Peyer's patch (tissue), 4 donors: ENCODE data around the gene C20orf96. TPM values are rescaled to one million over a fixed set of nuclear protein-coding genes. Genes with fewer than 3 reads are reported as not detected.
"Not testable (repeated sequence)": the region's sequence is repeated elsewhere in the genome, so short reads cannot be mapped to it uniquely, and the experiment has no call there.

ENCODE experiments used
- DNase-seq, 3 donors: peaks; one replicate each; pipeline ENCODE4 v3.0.0-alpha.2; 2017 to 2019
- H3K27ac ChIP-seq, 4 donors: fragments of 200-600 bp; sonication (generic); one replicate each; pipeline ENCODE4 v1.5.1; 2016 to 2019
- H3K27me3 ChIP-seq, 2 donors: fragments of 200-600 bp; sonication (generic); one replicate each; pipeline ENCODE4 v1.5.1; 2019
- H3K36me3 ChIP-seq, 3 donors: fragments of 200-600 bp; sonication (generic); one replicate each; pipeline ENCODE4 v1.5.1; 2016 to 2019
- H3K4me1 ChIP-seq, 4 donors: fragments of 200-600 bp; sonication (generic); one replicate each; pipeline ENCODE4 v1.5.1; 2016 to 2019
- H3K4me3 ChIP-seq, 4 donors: fragments of 200-600 bp; sonication (generic); 1 replicate in 3 of 4; 2 replicates in 1 of 4; pipeline ENCODE4 v1.5.1; 2016 to 2019; ENCODE audit warnings: mild to moderate bottlenecking in 1 of 4
- H3K9me3 ChIP-seq, 4 donors: fragments of 200-600 bp; sonication (generic); one replicate each; pipeline ENCODE4 v1.5.1; 2016 to 2019; ENCODE audit warnings: mild to moderate bottlenecking in 1 of 4
- CTCF ChIP-seq, 6 experiments: fragments of 450-650 bp in 4 of 6; fragments of 200-600 bp in 2 of 6; sonication (generic) in 1 of 6; IDR thresholded peaks; one replicate each; pipeline ENCODE4 v1.5.1; 2017 to 2019; ENCODE audit warnings: antibody characterized with exemption in 6 of 6, mild to moderate bottlenecking in 3 of 6, moderate library complexity in 1 of 6
- POLR2A ChIP-seq, 2 donors: fragments of 450-650 bp; IDR thresholded peaks; one replicate each; pipeline ENCODE4 v1.5.1; 2017; ENCODE audit warnings: antibody characterized with exemption in 2 of 2, mild to moderate bottlenecking in 2 of 2, moderate library complexity in 2 of 2
- total RNA-seq, 4 donors: library from RNA; depleted of rRNA; stranded (reverse); fragments of >200 nt; gene quantifications; one replicate each; pipeline ENCODE4 v1.1.0, GENCODE V29; 2016

Gene C20orf96
- total RNA-seq, 4 donors from 2014 or later = 6.3 to 41.3 (median 10.5) TPM

GRCh38 chr20:237489-237888 is 53.1 kb downstream of the C20orf96 start:
- H3K27me3 ChIP-seq = no peaks in the 10 kb centered on the region
- H3K27ac ChIP-seq = peak overlapping the region in 2 of 4 donors; percentile 33 to 43
- no peak for TF ChIP-seq POLR2A (IDR thresholded peaks at IDR 0.05)
- TF ChIP-seq CTCF (IDR thresholded peaks at IDR 0.05) = no peak
- peak in 1 of 3 donors; percentile 41 for DNase-seq
- H3K4me1 ChIP-seq = peaks cover 0 to 4% (median 0%) of the 10 kb centered on the region in 4 donors
- H3K9me3 ChIP-seq = no peaks in the 10 kb centered on the region
- peak overlapping the region in 3 of 4 donors; percentile 14 to 16 (median 16) for H3K4me3 ChIP-seq
- no peaks in the 10 kb centered on the region for H3K36me3 ChIP-seq

GRCh38 chr20:235891-236290 is 54.7 kb downstream of the C20orf96 start:
- no peaks in the 10 kb centered on the region for H3K27me3 ChIP-seq
- H3K4me1 ChIP-seq = peaks cover 0 to 4% (median 0%) of the 10 kb centered on the region in 4 donors
- no peaks in the 10 kb centered on the region for H3K36me3 ChIP-seq
- H3K9me3 ChIP-seq = no peaks in the 10 kb centered on the region
- no peak overlapping the region for H3K27ac ChIP-seq
- no peak for DNase-seq
- H3K4me3 ChIP-seq = no peak overlapping the region
- TF ChIP-seq CTCF (IDR thresholded peaks at IDR 0.05) (no peak), POLR2A (IDR thresholded peaks at IDR 0.05) (no peak)

- Histone ChIP-seq H3K27me3 (no peaks in the 10 kb centered on the region), H3K27ac (no peak overlapping the region), H3K4me3 (no peak overlapping the region), H3K4me1 (no peaks in the 10 kb centered on the region), H3K9me3 (no peaks in the 10 kb centered on the region), H3K36me3 (no peaks in the 10 kb centered on the region)
- TF ChIP-seq CTCF (IDR thresholded peaks at IDR 0.05) (no peak), POLR2A (IDR thresholded peaks at IDR 0.05) (no peak)
- DNase-seq = no peak
Measured at GRCh38 chr20:227439-228105, 63.0 kb downstream of the C20orf96 start.

- DNase-seq = no peak
- no peak within 1 kb of the TSS for H3K4me3 ChIP-seq
- TF ChIP-seq CTCF (IDR thresholded peaks at IDR 0.05) (no peak), POLR2A (IDR thresholded peaks at IDR 0.05) (no peak)
Measured at GRCh38 chr20:226958-227357, 63.6 kb downstream of the C20orf96 start, which contains the start of gene DEFB129. TSS of gene DEFB129 (plus strand) at chr20:227258. CDS start at chr20:227289, 31 bp downstream.

GRCh38 chr20:225879-226278 is 64.7 kb downstream of the C20orf96 start:
- H3K27me3 ChIP-seq, H3K27ac ChIP-seq, H3K36me3 ChIP-seq, H3K9me3 ChIP-seq, H3K4me1 ChIP-seq, DNase-seq, H3K4me3 ChIP-seq: not testable (repeated sequence)

More at GRCh38 chr20:226958-227357, 63.6 kb downstream of the C20orf96 start, which contains the start of gene DEFB129:
- Histone ChIP-seq H3K9me3 (no peaks in the 10 kb centered on the region), H3K27ac (no peak within 1 kb of the TSS), H3K27me3 (no peaks in the 10 kb centered on the region), H3K4me1 (no peaks in the 10 kb centered on the region), H3K36me3 (no peaks in the 10 kb centered on the region)

- H3K4me3 ChIP-seq = no peak overlapping the region
- no peak overlapping the region for H3K27ac ChIP-seq
- TF ChIP-seq CTCF (IDR thresholded peaks at IDR 0.05) = no peak
- no peak for TF ChIP-seq POLR2A (IDR thresholded peaks at IDR 0.05)
- H3K27me3 ChIP-seq = no peaks in the 10 kb centered on the region
- H3K9me3 ChIP-seq = no peaks in the 10 kb centered on the region
- no peaks in the 10 kb centered on the region for H3K4me1 ChIP-seq
- DNase-seq = no peak
- no peaks in the 10 kb centered on the region for H3K36me3 ChIP-seq
Measured at GRCh38 chr20:221258-221830, 69.2 kb downstream of the C20orf96 start.
